SKM-1 (cell line): ENCODE measurements around the gene CDK15.
"Not testable (repeated sequence)": the region's sequence is repeated elsewhere in the genome, so short reads cannot be mapped to it uniquely, and the experiment has no call there.

Experiments used
- DNase-seq: peaks from one replicate; lab custom pipeline; 2025; ENCODE audit not compliant: unreplicated experiment; lab: John Stamatoyannopoulos, UW

CDK15 gene

GRCh38 chr2:201789395-201789794 is 16.9 kb upstream of the CDK15 start:
- DNase-seq = no peak

GRCh38 chr2:201790291-201790690 is 16.0 kb upstream of the CDK15 start:
- no peak for DNase-seq

DNA sequence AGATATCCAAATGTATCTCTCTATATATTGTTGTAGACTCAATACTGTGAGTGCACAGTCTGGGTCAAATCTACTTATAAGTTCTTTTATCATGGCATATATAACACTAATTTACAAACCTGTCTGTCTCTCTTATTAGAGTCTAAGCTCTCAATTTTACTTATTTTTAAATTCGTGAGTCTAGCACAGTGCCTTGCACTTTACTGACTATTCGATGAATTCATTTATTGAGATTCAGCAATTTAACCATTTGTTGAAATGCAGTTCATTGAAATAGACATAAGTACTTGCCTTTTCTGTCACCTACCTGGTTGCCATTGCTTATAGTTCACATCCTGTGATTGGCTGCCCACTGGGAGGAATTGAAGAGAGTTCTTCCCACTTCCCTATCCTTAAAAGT is 15.3 kb upstream of the CDK15 start:
- DNase-seq = no peak

DNA sequence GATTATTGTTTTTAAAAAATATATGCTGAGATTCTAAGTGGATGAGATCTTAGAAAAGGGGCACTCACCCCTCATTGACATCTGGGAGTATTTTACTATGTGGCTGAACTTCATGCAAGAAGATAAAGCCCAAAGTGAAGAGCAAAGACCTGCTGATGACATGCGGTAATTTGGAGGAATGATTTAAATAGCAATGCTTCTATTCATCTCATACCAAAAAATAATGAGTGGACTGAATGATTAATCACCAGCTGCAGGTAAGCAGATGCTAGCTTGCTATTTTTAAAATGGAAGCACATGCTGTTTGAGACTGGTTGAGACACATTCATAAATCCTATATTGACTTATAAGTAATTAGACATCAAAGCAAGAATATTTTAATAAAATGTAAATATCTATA is 12.7 kb upstream of the CDK15 start:
- DNase-seq = no peak

DNA sequence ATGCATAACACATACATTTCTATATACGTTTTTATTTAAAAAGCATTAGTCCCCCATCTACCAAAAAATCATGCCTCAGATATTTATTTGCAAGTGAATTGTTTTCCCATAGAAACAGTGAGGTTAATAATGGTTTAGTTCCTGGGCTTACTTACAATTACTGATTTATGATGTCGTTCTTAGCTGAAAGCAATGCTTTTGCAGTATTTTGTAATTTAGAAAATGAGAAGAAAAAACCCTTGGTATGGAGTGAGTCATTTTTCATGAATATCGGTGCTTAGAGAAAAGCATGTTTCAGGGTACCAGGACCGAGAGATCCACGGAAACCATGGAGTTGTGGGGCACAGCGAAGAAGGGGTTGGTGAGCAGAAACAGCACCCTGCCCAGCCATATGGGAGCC is 12.0 kb upstream of the CDK15 start:
- no peak for DNase-seq

GRCh38 chr2:201795607-201796477 is 10.5 kb upstream of the CDK15 start:
- DNase-seq = peak; percentile 32

DNA sequence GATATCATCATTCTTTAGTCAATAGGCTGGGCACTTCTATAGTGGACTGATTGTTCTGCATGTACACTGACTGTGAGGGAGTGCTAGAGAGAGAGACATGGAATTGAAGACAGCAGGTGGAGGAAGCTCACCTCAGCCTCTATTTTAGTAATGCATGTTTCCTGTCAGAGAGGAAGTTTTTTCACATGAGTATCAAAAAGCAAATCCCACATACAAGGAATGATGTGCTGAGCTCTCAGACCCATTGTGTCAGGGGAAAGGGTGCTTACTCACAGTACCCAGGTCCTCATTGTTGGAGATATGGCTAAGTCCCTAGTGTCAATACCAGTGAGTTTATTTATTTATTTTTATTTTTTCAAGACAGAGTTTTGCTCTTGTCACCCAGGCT is 9.9 kb upstream of the CDK15 start:
- no peak for DNase-seq

DNA sequence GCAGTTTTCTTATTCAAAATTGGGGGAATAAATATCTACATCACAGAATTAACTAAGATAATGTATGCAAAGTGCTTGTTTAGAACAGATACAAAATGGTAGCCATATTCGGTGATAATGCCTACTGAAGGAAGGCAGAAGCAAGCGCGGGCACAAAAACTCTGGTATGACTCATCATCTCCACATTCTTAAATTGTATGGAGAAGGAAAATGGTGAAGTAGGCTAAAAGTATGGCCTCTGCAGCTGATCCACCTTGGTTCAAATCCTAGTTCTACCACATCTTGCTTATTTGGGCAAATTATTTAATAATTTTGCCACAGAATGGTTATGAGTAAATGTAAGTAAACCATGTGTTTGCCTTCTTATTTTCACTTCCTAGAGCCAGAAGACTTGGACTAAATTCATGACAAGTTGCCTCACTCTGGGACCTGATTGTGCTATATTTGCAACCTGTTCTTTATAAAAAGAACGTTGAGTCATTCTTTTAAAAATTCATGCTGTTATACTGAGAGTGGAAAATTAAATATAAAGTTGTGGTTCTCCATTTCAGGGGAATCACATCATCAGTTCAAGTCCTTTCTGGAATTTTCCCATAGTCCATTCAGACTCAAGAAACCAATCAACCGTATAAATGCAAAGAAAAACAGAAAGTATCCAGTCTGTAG is 9.0 kb upstream of the CDK15 start:
- no peak for DNase-seq

DNA sequence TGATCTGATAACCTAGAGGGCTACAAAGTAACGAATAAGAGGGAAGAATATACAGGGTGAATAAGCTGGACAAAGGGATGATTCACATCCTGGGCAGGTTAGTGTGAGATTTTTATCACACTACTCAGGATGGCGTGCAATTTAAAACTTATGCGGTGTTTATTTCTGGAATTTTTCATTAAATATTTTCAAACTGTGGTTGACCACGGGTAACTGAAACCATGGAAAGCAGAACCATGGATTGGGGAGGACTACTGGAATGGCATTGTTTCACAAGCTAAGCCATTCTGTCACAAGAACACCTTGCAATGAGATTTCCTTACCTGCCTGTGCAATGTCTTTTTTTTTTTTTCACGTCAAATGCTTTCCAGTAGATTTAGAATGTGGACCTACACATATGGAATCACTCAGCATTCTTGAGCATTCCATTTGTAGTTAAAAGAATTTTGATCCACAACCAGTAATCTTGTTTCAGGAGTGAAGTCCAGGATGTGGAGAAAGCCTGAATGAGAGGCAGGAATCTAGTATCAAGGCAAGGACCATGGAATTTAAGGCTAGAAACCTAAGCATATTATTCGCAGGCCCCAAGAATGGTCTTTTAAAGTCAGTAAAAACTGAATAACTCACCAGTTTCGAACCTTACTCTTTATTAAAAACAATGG is 8.0 kb upstream of the CDK15 start:
- DNase-seq = no peak

DNA sequence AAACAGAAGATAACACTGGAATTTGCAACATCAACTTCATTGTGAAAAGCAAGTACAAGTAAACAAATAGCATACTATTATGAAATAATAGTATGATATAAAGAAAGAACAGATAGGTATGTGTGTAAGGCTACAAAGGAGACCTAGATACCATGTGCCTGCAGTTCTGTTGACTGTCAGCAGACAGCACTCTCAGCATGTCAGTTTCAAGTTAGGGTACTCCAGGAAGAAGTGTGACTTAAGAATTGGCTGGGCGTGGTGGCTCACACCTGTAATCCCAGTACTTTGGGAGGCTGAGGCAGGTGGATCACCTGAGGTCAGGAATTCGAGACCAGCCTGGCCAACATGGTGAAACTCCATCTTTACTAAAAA is 7.4 kb upstream of the CDK15 start:
- DNase-seq = not testable (repeated sequence)

GRCh38 chr2:201807452-201807999 is 1.2 kb downstream of the CDK15 start:
- DNase-seq = no peak

GRCh38 chr2:201808027-201808426 is 1.7 kb downstream of the CDK15 start:
- no peak for DNase-seq

DNA sequence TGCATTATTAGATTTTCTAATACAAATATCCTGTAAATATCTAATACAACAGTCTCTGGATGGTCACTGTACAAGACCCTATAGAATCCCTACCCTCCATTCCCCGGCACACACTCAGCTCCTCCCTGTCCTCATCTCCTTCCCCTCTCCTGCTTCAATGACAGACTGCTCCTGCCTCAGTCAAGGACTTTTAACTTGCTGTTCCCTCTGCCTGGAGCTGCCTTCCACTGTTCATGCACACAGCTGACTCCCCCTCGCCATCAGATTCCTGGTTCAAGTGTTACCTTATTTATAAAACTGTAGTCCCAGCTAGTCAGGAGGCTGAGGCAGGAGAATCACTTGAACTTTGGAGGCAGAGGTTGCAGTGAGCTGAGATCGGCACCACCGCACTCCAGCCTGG is 3.3 kb downstream of the CDK15 start:
- no peak for DNase-seq

GRCh38 chr2:201810604-201811003 is 4.3 kb downstream of the CDK15 start:
- not testable (repeated sequence) for DNase-seq

DNA sequence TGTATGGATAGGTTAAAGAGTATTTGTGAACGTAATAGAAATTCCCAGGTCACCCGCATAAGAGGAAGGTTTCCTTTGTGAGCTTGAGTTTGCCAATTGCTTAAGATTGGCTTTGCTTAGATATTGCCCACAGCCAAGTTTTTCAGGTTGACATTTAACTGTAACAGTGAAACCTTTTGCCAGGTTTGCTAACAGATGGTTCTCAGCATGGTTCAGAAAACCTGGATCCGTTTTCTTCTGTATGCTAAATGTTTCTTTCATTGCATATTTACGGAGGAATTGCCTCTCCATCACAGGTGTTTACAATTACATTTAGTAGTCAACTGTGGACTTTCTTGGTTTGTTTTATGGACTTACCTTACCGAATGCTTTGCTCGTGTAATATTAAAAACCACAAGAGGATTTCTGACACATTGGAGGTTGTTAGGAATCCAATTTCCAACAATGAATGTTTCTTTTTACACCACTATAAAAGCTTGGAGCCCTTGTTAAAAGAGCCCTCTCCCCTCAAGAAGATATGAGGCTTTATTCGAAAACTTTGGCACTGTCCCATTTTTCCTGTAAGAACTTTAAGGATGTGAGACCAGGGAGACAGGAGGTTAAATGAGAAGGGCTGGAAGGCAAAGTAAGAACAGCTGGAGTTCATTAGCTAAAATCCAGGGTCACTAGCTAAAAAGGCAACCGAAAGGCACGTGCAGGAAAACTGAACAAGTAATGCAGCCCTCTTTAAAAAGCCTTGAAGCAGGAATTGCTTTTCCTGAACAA is 7.8 kb downstream of the CDK15 start:
- DNase-seq = no peak

DNA sequence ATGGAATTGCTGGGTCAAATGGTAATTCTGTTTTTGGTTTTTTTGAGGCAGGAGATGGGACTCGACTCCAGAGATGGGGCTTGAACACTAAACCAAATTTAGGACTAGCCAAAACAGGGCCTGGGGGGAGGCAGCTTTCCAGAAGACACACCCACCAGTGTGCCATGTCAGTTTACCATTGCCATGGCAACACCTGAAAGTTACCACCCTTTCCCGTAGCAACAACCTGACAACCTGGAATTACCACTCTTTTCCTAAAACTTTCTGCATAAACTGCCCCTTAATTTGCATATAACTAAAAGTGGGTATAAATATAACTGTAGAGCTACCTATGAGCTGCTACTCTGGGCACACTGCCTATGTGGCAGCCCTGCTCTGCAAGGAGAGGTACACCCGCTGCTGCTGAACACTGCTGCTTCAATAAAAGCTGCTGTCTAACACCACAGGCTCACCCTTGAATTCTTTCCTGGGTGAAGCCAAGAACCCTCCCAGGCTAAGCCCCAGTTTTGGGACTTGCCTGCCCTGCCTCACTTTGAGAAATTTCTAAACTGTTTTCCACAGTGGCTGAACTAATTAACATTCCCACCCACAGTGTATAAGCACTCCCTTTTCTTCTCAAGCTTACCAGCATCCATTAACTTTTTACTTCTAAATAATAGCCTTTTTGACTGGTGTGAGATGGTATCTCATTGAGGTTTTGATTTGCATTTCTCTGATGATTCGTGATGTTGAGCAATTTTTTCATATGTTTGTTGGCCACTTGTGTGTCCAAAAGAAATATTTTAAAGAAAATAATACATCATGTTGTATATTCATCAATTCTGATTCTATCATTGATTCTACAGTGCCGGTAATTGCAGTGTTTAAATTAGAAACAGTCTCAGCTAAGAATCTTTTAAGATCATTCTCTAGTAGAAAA is 10.6 kb downstream of the CDK15 start:
- DNase-seq = no peak

GRCh38 chr2:201820383-201821007 is 14.2 kb downstream of the CDK15 start:
- no peak for DNase-seq

- DNase-seq = no peak
Measured at GRCh38 chr2:201821080-201821479, 14.7 kb downstream of the CDK15 start.

DNA sequence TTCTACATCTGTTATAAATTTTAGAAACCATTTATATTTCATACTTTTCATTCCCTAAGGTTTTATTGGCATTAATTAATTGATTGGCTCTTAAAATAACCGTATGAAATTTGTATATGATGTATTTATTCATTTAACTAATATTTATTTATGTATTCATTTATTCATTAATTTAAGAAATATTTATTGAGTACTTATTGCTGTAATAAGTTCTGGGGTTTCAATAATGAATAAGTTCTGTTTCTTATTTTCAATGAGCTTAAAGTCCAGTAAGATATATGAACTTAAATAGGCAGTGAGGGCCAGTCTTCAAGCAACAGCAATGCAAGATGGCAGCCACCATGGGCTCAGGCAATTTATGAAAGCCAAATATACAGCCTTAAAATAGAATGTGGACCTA is 17.9 kb downstream of the CDK15 start:
- DNase-seq = no peak

- no peak for DNase-seq
Measured at GRCh38 chr2:201827621-201828020, 21.3 kb downstream of the CDK15 start.
